ENCODE data around the gene AMPD3.

- TF ChIP-seq CTCF (conservative IDR thresholded peaks at IDR 0.05) (no peak), ZFX (IDR thresholded peaks at IDR 0.05) (no peak)
These were observed 41.4 kb downstream of the AMPD3 start for GRCh38 chr11:10496296-10496936.

Measured in C4-2B (cell line).